ENCODE measurements around the gene CPA2. TPM values are rescaled to one million over a fixed set of nuclear protein-coding genes. Genes with fewer than 3 reads are reported as not detected.

The CPA2 gene
- total RNA-seq: not detected

GRCh38 chr7:130266258-130266960, at the start of gene CPA2:
TSS of gene CPA2 (plus strand) at chr7:130266863. CDS start at chr7:130266882, 19 bp downstream.

GRCh38 chr7:130292682-130293257, 26.1 kb downstream of the CPA2 start, which contains the start of gene CPA4:
TSS of gene CPA4 (plus strand) at chr7:130293161. CDS start at chr7:130293181, 20 bp downstream.

Other genes with a start within 250 kb of the CPA2 start
- 17.3 TPM for gene ZC3HC1, start 215.5 kb upstream of the CPA2 start, total RNA-seq
- gene KLHDC10, start 196.3 kb upstream of the CPA2 start, total RNA-seq: 116 TPM
- 17.3 TPM for gene TMEM209, start 61.5 kb upstream of the CPA2 start, total RNA-seq
- gene SSMEM1, start 59.0 kb upstream of the CPA2 start, total RNA-seq: not detected
- gene CPA4, start 26.3 kb downstream of the CPA2 start, total RNA-seq: 1.4 TPM
- gene CPA5, start 78.0 kb downstream of the CPA2 start, total RNA-seq: not detected
- not detected for gene CPA1, start 113.6 kb downstream of the CPA2 start, total RNA-seq
- gene CEP41, start 174.2 kb downstream of the CPA2 start, total RNA-seq: 19.4 TPM
- gene MEST, start 225.2 kb downstream of the CPA2 start, total RNA-seq: 197 TPM

Data from diencephalon (tissue), 1 donor.